Loucy (cell line): ENCODE measurements around the gene TMEM267.

Experiments
- H2AFZ ChIP-seq: fragments of 200-600 bp; sonication (generic); 2 replicates; pipeline ENCODE4 v1.6.0; 2016; ENCODE audit warnings: antibody characterized with exemption, mild to moderate bottlenecking, low read length, moderate library complexity
- H3F3A ChIP-seq: fragments of 200-600 bp; 2 replicates; pipeline ENCODE4 v1.6.0; 2016; ENCODE audit warnings: antibody characterized with exemption, low read depth, mild to moderate bottlenecking
- H3K27me3 ChIP-seq: fragments of 200-600 bp; sonication (generic); 2 replicates; pipeline ENCODE4 v1.6.1; 2014; ENCODE audit warnings: low read length, mild to moderate bottlenecking; ENCODE audit not compliant: insufficient read depth, poor library complexity, severe bottlenecking
- H3K36me3 ChIP-seq: fragments of 200-600 bp; sonication (generic); 2 replicates; pipeline ENCODE4 v1.6.1; 2016; ENCODE audit warnings: low read length; ENCODE audit not compliant: insufficient read depth
- H3K4me1 ChIP-seq: fragments of 200-600 bp; sonication (generic); 2 replicates; pipeline ENCODE4 v1.5.1; 2014; ENCODE audit warnings: low read length, mild to moderate bottlenecking; ENCODE audit not compliant: insufficient read depth, poor library complexity, severe bottlenecking
- H3K4me2 ChIP-seq: fragments of 200-600 bp; sonication (generic); 2 replicates; pipeline ENCODE4 v1.6.0; 2014; ENCODE audit warnings: antibody characterized with exemption, low read length, low read depth, mild to moderate bottlenecking; ENCODE audit not compliant: poor library complexity, severe bottlenecking
- H3K4me3 ChIP-seq: fragments of 200-600 bp; sonication (generic); 2 replicates; pipeline ENCODE4 v1.5.1; 2014; ENCODE audit warnings: low read length, mild to moderate bottlenecking, mixed read lengths; ENCODE audit not compliant: poor library complexity, severe bottlenecking
- H3K79me2 ChIP-seq: fragments of 200-600 bp; sonication (generic); 2 replicates; pipeline ENCODE4 v1.6.1; 2014; ENCODE audit warnings: low read length; ENCODE audit not compliant: insufficient read depth
- H3K9ac ChIP-seq: fragments of 200-600 bp; sonication (generic); 2 replicates; pipeline ENCODE4 v1.6.0; 2014; ENCODE audit warnings: mild to moderate bottlenecking, low read depth, low read length, moderate library complexity; ENCODE audit not compliant: poor library complexity, severe bottlenecking
- H3K9me2 ChIP-seq: fragments of 200-600 bp; sonication (generic); replicated peaks from 2 replicates; pipeline ENCODE4 v1.6.1; 2016; ENCODE audit warnings: low read depth, low read length, mixed read lengths
- H3K9me3 ChIP-seq: fragments of 200-600 bp; sonication (generic); 2 replicates; pipeline ENCODE4 v1.6.1; 2014; ENCODE audit warnings: mild to moderate bottlenecking, antibody characterized with exemption, low read length, low read depth; ENCODE audit not compliant: insufficient read depth
- H4K20me1 ChIP-seq: fragments of 200-600 bp; sonication (generic); 2 replicates; pipeline ENCODE4 v1.6.0; 2014; ENCODE audit warnings: antibody characterized with exemption, low read length, mild to moderate bottlenecking; ENCODE audit not compliant: insufficient read depth, poor library complexity, severe bottlenecking
- CTCF ChIP-seq: fragments of 200-600 bp; sonication (generic); conservative IDR thresholded peaks from 2 replicates; pipeline ENCODE4 v1.5.1; 2014; ENCODE audit warnings: mild to moderate bottlenecking, antibody characterized with exemption, low read length
- EZH2phosphoT487 ChIP-seq: fragments of 200-600 bp; IDR thresholded peaks from 2 replicates; pipeline ENCODE4 v1.6.1; 2018; ENCODE audit warnings: antibody characterized with exemption, mild to moderate bottlenecking, moderate library complexity, borderline replicate concordance

Gene TMEM267

DNA sequence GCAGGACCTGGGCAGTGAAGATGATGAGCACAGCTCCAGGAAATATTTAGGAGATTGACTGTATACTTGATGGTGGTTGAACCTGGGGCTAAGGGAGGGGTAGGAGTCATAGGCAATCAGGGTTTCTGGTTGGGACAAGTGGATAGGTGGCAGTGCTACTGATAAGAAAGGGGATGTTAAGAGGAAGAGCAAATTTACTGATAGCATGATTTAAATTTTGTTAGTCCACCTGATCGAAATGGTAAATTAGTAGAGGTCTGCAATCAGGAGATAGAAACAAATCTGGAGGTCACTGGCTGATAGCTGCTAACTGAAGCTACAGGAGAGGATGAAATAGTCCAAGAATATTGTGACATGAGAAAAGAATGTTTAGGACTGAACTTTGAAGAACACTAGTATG is 37.0 kb upstream of the TMEM267 start:
- peaks cover 17% of the 10 kb centered on the region; the same call in 1 of the 2 replicates for H3K36me3 ChIP-seq
- H2AFZ ChIP-seq: no peak overlapping the region
- no peaks in the 10 kb centered on the region for H3K27me3 ChIP-seq
- no peaks in the 10 kb centered on the region for H3K9me3 ChIP-seq
- H3K9me2 ChIP-seq: no peaks in the 10 kb centered on the region
- H3F3A ChIP-seq: no peaks in the 10 kb centered on the region
- H3K4me2 ChIP-seq: no peak overlapping the region
- H4K20me1 ChIP-seq: no peaks in the 10 kb centered on the region
- no peak overlapping the region for H3K4me3 ChIP-seq
- peaks cover 5% of the 10 kb centered on the region for H3K4me1 ChIP-seq
- no peak overlapping the region for H3K9ac ChIP-seq
- H3K79me2 ChIP-seq: peaks cover 6% of the 10 kb centered on the region
- no peak for TF ChIP-seq CTCF
- TF ChIP-seq EZH2phosphoT487: no peak

- peaks cover 26% of the 10 kb centered on the region for H3K4me1 ChIP-seq
- peaks cover 39% of the 10 kb centered on the region for H3K79me2 ChIP-seq
- H4K20me1 ChIP-seq: peaks cover 5% of the 10 kb centered on the region
- peak overlapping the region; percentile 84 for H3K9ac ChIP-seq
- H3K27me3 ChIP-seq: no peaks in the 10 kb centered on the region
- H3K4me2 ChIP-seq: peak overlapping the region; percentile 92
- no peak for TF ChIP-seq EZH2phosphoT487
- no peak for TF ChIP-seq CTCF
- H3K9me2 ChIP-seq: no peaks in the 10 kb centered on the region
- H3K9me3 ChIP-seq: no peaks in the 10 kb centered on the region
- H3K4me3 ChIP-seq: peak overlapping the region; percentile 76
- no peaks in the 10 kb centered on the region for H3F3A ChIP-seq
- H2AFZ ChIP-seq: peak overlapping the region; percentile 85
- no peaks in the 10 kb centered on the region for H3K36me3 ChIP-seq
Measured at GRCh38 chr5:43515678-43516048, 32.0 kb upstream of the TMEM267 start.

GRCh38 chr5:43514816-43515677 is 31.4 kb upstream of the TMEM267 start, which contains the start of gene C5orf34:
Gene C5orf34 (minus strand): TSS chr5:43515148. CDS start chr5:43509339, 5,809 bp downstream.
- Histone ChIP-seq H3K36me3 (no peaks in the 10 kb centered on the region), H3K79me2 (peaks cover 39% of the 10 kb centered on the region), H3K4me1 (peaks cover 26% of the 10 kb centered on the region), H3K9me3 (no peaks in the 10 kb centered on the region), H3K9me2 (no peaks in the 10 kb centered on the region), H3K9ac (peak within 1 kb of the TSS; percentile 84), H3F3A (no peaks in the 10 kb centered on the region), H3K27me3 (no peaks in the 10 kb centered on the region), H3K4me3 (peak within 1 kb of the TSS; percentile 76), H2AFZ (peak within 1 kb of the TSS; percentile 85), H3K4me2 (peak within 1 kb of the TSS; percentile 92), H4K20me1 (peaks cover 5% of the 10 kb centered on the region)
- TF ChIP-seq CTCF (no peak), EZH2phosphoT487 (no peak)
